Measurements from ENCODE around the gene PPEF2. TPM values are rescaled to one million over a fixed set of nuclear protein-coding genes. Genes with fewer than 3 reads are reported as not detected.

The PPEF2 gene
- total RNA-seq, 1 donor from 2014 or later: not detected

DNA sequence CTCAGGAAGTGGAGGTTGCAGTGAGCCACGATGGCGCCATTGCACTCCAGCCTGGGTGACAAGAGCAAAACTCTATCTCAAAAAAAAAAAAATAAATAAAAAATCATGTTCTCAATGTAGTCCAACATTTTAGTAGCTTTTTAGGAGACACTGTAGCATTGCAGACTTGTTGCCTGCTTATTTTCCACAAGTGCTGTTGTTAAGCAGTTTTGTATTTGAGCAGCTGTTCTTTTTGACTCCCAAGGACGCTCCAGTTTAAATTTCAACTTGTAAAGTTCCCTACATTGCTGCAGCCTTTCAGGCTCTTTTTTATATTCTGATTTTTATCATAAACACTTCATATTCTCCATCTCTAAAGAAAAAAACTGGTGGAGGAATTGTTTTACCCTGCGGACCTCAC lies 83.1 kb downstream of the PPEF2 start:
- H3K36me3 ChIP-seq (ENCODE audit: control insufficient read depth, insufficient read depth, low read length): peaks cover 5% of the 10 kb centered on the region

DNA sequence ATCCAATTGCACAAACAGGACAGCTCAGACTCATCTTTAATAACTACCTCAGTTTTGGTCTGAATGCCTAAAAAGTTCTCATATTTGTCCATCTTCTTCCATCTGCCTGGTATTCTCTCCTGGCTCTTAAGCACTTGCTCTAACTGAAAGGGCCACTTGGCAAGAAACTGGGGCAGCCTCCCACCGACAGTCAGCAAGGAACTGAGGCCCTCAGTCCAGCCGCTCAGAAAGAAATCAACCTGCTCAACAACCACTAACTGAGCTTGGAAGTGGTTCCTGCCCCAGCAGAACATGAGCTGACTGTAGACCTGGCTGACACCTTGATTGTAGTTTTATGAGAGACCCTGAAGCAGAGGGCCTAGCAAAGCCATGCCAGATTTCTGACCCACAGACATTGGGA lies 84.4 kb downstream of the PPEF2 start:
- TF ChIP-seq, protein P1, sequence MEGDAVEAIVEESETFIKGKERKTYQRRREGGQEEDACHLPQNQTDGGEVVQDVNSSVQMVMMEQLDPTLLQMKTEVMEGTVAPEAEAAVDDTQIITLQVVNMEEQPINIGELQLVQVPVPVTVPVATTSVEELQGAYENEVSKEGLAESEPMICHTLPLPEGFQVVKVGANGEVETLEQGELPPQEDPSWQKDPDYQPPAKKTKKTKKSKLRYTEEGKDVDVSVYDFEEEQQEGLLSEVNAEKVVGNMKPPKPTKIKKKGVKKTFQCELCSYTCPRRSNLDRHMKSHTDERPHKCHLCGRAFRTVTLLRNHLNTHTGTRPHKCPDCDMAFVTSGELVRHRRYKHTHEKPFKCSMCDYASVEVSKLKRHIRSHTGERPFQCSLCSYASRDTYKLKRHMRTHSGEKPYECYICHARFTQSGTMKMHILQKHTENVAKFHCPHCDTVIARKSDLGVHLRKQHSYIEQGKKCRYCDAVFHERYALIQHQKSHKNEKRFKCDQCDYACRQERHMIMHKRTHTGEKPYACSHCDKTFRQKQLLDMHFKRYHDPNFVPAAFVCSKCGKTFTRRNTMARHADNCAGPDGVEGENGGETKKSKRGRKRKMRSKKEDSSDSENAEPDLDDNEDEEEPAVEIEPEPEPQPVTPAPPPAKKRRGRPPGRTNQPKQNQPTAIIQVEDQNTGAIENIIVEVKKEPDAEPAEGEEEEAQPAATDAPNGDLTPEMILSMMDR (IDR thresholded peaks at IDR 0.05; ENCODE audit: insufficient read depth, low read length, severe bottlenecking): no peak
- Histone ChIP-seq H3K36me3 (ENCODE audit: control insufficient read depth, insufficient read depth, low read length) (peaks cover 7% of the 10 kb centered on the region), H3K27me3 (ENCODE audit: control insufficient read depth, insufficient read depth, low read length) (no peaks in the 10 kb centered on the region), H3K4me3 (ENCODE audit: low read depth, low read length) (no peak overlapping the region)
- no peak for DNase-seq (ENCODE audit: low read depth)
- no peak for FAIRE-seq

More for the DNA sequence above, 83.1 kb downstream of the PPEF2 start:
- TF ChIP-seq, protein P1 (IDR thresholded peaks at IDR 0.05; ENCODE audit: insufficient read depth, low read length, severe bottlenecking): no peak
- FAIRE-seq: no peak
- no peaks in the 10 kb centered on the region for H3K27me3 ChIP-seq (ENCODE audit: control insufficient read depth, insufficient read depth, low read length)
- DNase-seq (ENCODE audit: low read depth): no peak
- H3K4me3 ChIP-seq (ENCODE audit: low read depth, low read length): no peak overlapping the region

Other genes starting within 250 kb of the PPEF2 start
- gene G3BP2, start 229.0 kb downstream of the PPEF2 start, total RNA-seq: 190 and 204 TPM in 2 replicates
- gene USO1, start 177.9 kb downstream of the PPEF2 start, total RNA-seq: 74.6 and 89.5 TPM in 2 replicates
- gene NAAA, start 38.6 kb upstream of the PPEF2 start, total RNA-seq: 13.4 and 26.9 TPM in 2 replicates
- 21.8 and 30.3 TPM in 2 replicates for gene SDAD1, start 88.5 kb upstream of the PPEF2 start, total RNA-seq
- not detected in 2 replicates for gene CXCL9, start 105.1 kb upstream of the PPEF2 start, total RNA-seq
- 0.13 TPM in 1 of 2 replicates, not detected in the other for gene CXCL10, start 121.0 kb upstream of the PPEF2 start, total RNA-seq
- gene CXCL11, start 133.6 kb upstream of the PPEF2 start, total RNA-seq: not detected in 2 replicates
- gene ART3, start 172.3 kb upstream of the PPEF2 start, total RNA-seq: under 0.01 TPM in 1 of 2 replicates, not detected in the other
- 33.9 and 62.4 TPM in 2 replicates for gene NUP54, start 245.9 kb upstream of the PPEF2 start, total RNA-seq